Transverse colon (tissue), 3 donors: ENCODE results near the gene OSBPL9.

Experiments
- CTCF ChIP-seq, 5 experiments: fragments of 200-600 bp in 3 of 5; fragments of 450-650 bp in 2 of 5; sonication (generic) in 3 of 5; IDR thresholded peaks; 1 replicate in 2 of 5; 2 replicates in 3 of 5; pipeline ENCODE4 v1.5.1; 2016 to 2017; ENCODE audit warnings: antibody characterized with exemption in 5 of 5, inconsistent platforms in 3 of 5, mild to moderate bottlenecking in 2 of 5, moderate library complexity in 1 of 5
- POLR2A ChIP-seq: fragments of 450-650 bp; IDR thresholded peaks from one replicate; pipeline ENCODE4 v1.6.1; 2016; ENCODE audit warnings: antibody characterized with exemption, mild to moderate bottlenecking, moderate library complexity

DNA sequence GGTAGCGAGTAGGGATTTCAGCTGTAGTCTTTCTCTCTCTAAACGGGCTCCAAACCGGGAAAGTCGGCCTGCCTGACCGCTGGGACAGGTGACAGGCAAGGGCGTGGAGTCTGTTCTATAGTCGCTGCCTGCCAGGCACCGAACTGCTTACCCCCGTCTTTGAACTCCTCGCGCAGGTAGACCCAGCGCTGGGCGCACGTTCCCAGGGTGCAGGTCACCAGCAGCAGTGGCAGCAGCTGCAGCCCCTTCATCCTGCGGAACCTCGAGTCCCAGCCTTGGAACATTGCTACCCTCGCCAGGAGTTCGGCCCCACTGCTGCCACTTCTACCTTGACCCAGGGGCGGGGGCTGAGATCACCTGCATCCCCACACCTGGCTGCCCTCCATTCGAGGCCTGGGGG, 22.2 kb upstream of the OSBPL9 start:
- TF ChIP-seq CTCF (IDR thresholded peaks at IDR 0.05) = no peak
- TF ChIP-seq POLR2A = no peak
